ENCODE results near the gene TEX26. TPM values are rescaled to one million over a fixed set of nuclear protein-coding genes. Genes with fewer than 3 reads are reported as not detected.

TEX26 gene
- total RNA-seq, 2 experiments from 2014 or later = not detected

GRCh38 chr13:30982506-30982905, 50.0 kb downstream of the TEX26 start:
- ATAC-seq (ENCODE audit: poor library complexity) (no peak), DNase-seq (no peak)
- Mint-ChIP-seq H3K4me1 (ENCODE audit: low read depth) (no peaks in the 10 kb centered on the region), H3K9me3 (no peaks in the 10 kb centered on the region), H3K4me3 (no peak overlapping the region), H3K27me3 (peaks cover 2% of the 10 kb centered on the region), H3K36me3 (ENCODE audit: low read depth) (no peaks in the 10 kb centered on the region), H3K27ac (no peak overlapping the region)
- Histone ChIP-seq H3K36me3 (ENCODE audit: insufficient read depth, low read length) (no peaks in the 10 kb centered on the region), H3K4me3 (ENCODE audit: low read length) (no peak overlapping the region), H3K9me3 (ENCODE audit: control insufficient read depth in 1 of 2, insufficient read depth in 1 of 2, low read length in 2 of 2) (peaks cover 0 to 6% of the 10 kb centered on the region in 2 experiments), H3K27ac (ENCODE audit: low read depth in 1 of 2, low read length in 2 of 2) (no peak overlapping the region), H3K4me1 (ENCODE audit: insufficient read depth, low read length) (peaks cover 3% of the 10 kb centered on the region), H3K27me3 (ENCODE audit: control insufficient read depth in 1 of 2, insufficient read depth in 2 of 2, low read length in 2 of 2) (no peaks in the 10 kb centered on the region)
- intact Hi-C loops (cut with DNase I, micrococcal nuclease) = loop anchor here in 1 of 2 experiments (2.0 kb wide), 1 partner anchor 60 kb away; no protein-coding TSS in a partner anchor
- ChIA-PET POLR2A (no interaction called here), CTCF (no interaction called here)
- TF ChIP-seq CTCF (IDR thresholded peaks at IDR 0.05) = no peak

- no peak for ATAC-seq (ENCODE audit: poor library complexity)
- POLR2A ChIA-PET = no interaction called here
- TF ChIP-seq CTCF (IDR thresholded peaks at IDR 0.05) = no peak
These were observed 50.5 kb downstream of the TEX26 start for GRCh38 chr13:30982906-30983305.

GRCh38 chr13:30983431-30983830, 51.0 kb downstream of the TEX26 start:
- H3K4me3 Mint-ChIP-seq = no peak overlapping the region
- H3K36me3 Mint-ChIP-seq (ENCODE audit: low read depth) = no peaks in the 10 kb centered on the region
- ATAC-seq (ENCODE audit: poor library complexity) (no peak), DNase-seq (no peak)
- H3K4me1 ChIP-seq (ENCODE audit: insufficient read depth, low read length) = peaks cover 3% of the 10 kb centered on the region
- no peaks in the 10 kb centered on the region for H3K27me3 ChIP-seq (ENCODE audit: control insufficient read depth in 1 of 2, insufficient read depth in 2 of 2, low read length in 2 of 2)
- ChIA-PET CTCF (no interaction called here), POLR2A (no interaction called here)
- peaks cover 8% of the 10 kb centered on the region for H3K27me3 Mint-ChIP-seq
- no peaks in the 10 kb centered on the region for H3K4me1 Mint-ChIP-seq (ENCODE audit: low read depth)
- H3K27ac Mint-ChIP-seq = no peak overlapping the region
- no peak for TF ChIP-seq CTCF (IDR thresholded peaks at IDR 0.05)
- intact Hi-C loops (cut with DNase I, micrococcal nuclease) = loop anchor here in 1 of 2 experiments (2.0 kb wide), 1 partner anchor 59 kb away; no protein-coding TSS in a partner anchor
- no peak overlapping the region for H3K4me3 ChIP-seq (ENCODE audit: low read length)
- H3K9me3 ChIP-seq (ENCODE audit: control insufficient read depth in 1 of 2, insufficient read depth in 1 of 2, low read length in 2 of 2) = peaks cover 0 to 6% of the 10 kb centered on the region in 2 experiments
- H3K9me3 Mint-ChIP-seq = no peaks in the 10 kb centered on the region
- H3K36me3 ChIP-seq (ENCODE audit: insufficient read depth, low read length) = no peaks in the 10 kb centered on the region
- no peak overlapping the region for H3K27ac ChIP-seq (ENCODE audit: low read depth in 1 of 2, low read length in 2 of 2)

More at GRCh38 chr13:30982906-30983305, 50.5 kb downstream of the TEX26 start:
- Mint-ChIP-seq H3K27ac (no peak overlapping the region), H3K4me3 (no peak overlapping the region), H3K36me3 (ENCODE audit: low read depth) (no peaks in the 10 kb centered on the region), H3K27me3 (peaks cover 6% of the 10 kb centered on the region), H3K4me1 (ENCODE audit: low read depth) (no peaks in the 10 kb centered on the region), H3K9me3 (no peaks in the 10 kb centered on the region)
- DNase-seq = no peak
- H3K4me1 ChIP-seq (ENCODE audit: insufficient read depth, low read length) = peaks cover 3% of the 10 kb centered on the region
- H3K27me3 ChIP-seq (ENCODE audit: control insufficient read depth in 1 of 2, insufficient read depth in 2 of 2, low read length in 2 of 2) = no peaks in the 10 kb centered on the region
- no peak overlapping the region for H3K4me3 ChIP-seq (ENCODE audit: low read length)
- no peak overlapping the region for H3K27ac ChIP-seq (ENCODE audit: low read depth in 1 of 2, low read length in 2 of 2)
- CTCF ChIA-PET = no interaction called here
- intact Hi-C loops (cut with DNase I, micrococcal nuclease) = loop anchor here in 1 of 2 experiments (2.0 kb wide), 1 partner anchor 60 kb away; no protein-coding TSS in a partner anchor
- H3K9me3 ChIP-seq (ENCODE audit: control insufficient read depth in 1 of 2, insufficient read depth in 1 of 2, low read length in 2 of 2) = peaks cover 0 to 6% of the 10 kb centered on the region in 2 experiments
- H3K36me3 ChIP-seq (ENCODE audit: insufficient read depth, low read length) = no peaks in the 10 kb centered on the region
